ENCODE measurements around the gene FBXL13.
A peak's percentile ranks its signal among the peaks of the same experiment; 100 is the strongest.
"Not testable (repeated sequence)": the region's sequence is repeated elsewhere in the genome, so short reads cannot be mapped to it uniquely, and the experiment has no call there.

FBXL13 gene

GRCh38 chr7:103074519-103075336 is at the start of gene FBXL13, which contains the start of gene ARMC10:
Gene FBXL13 (minus strand): TSS chr7:103074796.
Gene ARMC10 (plus strand): TSS chr7:103075140. CDS start chr7:103075273, 133 bp downstream.
- peak; percentile 78 for DNase-seq (ENCODE audit: low read depth)

- no peak for DNase-seq (ENCODE audit: low read depth)
Measured at GRCh38 chr7:103123529-103123928, 48.9 kb upstream of the FBXL13 start.

GRCh38 chr7:103121641-103122040 is 47.0 kb upstream of the FBXL13 start:
- no peak for DNase-seq (ENCODE audit: low read depth)

- DNase-seq (ENCODE audit: low read depth), result no peak
Measured at GRCh38 chr7:103120362-103120761, 45.8 kb upstream of the FBXL13 start.

- DNase-seq (ENCODE audit: low read depth), result no peak
Measured at GRCh38 chr7:103119791-103120291, 45.2 kb upstream of the FBXL13 start.

- no peak for DNase-seq (ENCODE audit: low read depth)
Measured at GRCh38 chr7:103117465-103117864, 42.9 kb upstream of the FBXL13 start.

- DNase-seq (ENCODE audit: low read depth), result no peak
Measured at GRCh38 chr7:103116991-103117390, 42.4 kb upstream of the FBXL13 start.

- DNase-seq (ENCODE audit: low read depth), result no peak
Measured at GRCh38 chr7:103116511-103116910, 41.9 kb upstream of the FBXL13 start.

GRCh38 chr7:103115771-103116170 is 41.2 kb upstream of the FBXL13 start:
- DNase-seq (ENCODE audit: low read depth), result no peak

GRCh38 chr7:103114576-103115008 is 40.0 kb upstream of the FBXL13 start:
- no peak for DNase-seq (ENCODE audit: low read depth)

- no peak for DNase-seq (ENCODE audit: low read depth)
Measured at GRCh38 chr7:103113164-103113563, 38.6 kb upstream of the FBXL13 start.

GRCh38 chr7:103106703-103107070 is 32.1 kb upstream of the FBXL13 start:
- not testable (repeated sequence) for DNase-seq (ENCODE audit: low read depth)

GRCh38 chr7:103106005-103106702 is 31.6 kb upstream of the FBXL13 start:
- no peak for DNase-seq (ENCODE audit: low read depth)

- no peak for DNase-seq (ENCODE audit: low read depth)
Measured at GRCh38 chr7:103101543-103101942, 26.9 kb upstream of the FBXL13 start.

GRCh38 chr7:103100348-103100747 is 25.8 kb upstream of the FBXL13 start:
- DNase-seq (ENCODE audit: low read depth), result no peak

GRCh38 chr7:103097041-103097440 is 22.4 kb upstream of the FBXL13 start:
- no peak for DNase-seq (ENCODE audit: low read depth)

- DNase-seq (ENCODE audit: low read depth), result not testable (repeated sequence)
Measured at GRCh38 chr7:103095558-103095957, 21.0 kb upstream of the FBXL13 start.

- DNase-seq (ENCODE audit: low read depth), result no peak
Measured at GRCh38 chr7:103094102-103094501, 19.5 kb upstream of the FBXL13 start.

- DNase-seq (ENCODE audit: low read depth), result no peak
Measured at GRCh38 chr7:103093429-103093828, 18.8 kb upstream of the FBXL13 start.

GRCh38 chr7:103092321-103092720 is 17.7 kb upstream of the FBXL13 start:
- DNase-seq (ENCODE audit: low read depth), result not testable (repeated sequence)

- DNase-seq (ENCODE audit: low read depth), result no peak
Measured at GRCh38 chr7:103083210-103083609, 8.6 kb upstream of the FBXL13 start.

GRCh38 chr7:103082497-103082896 is 7.9 kb upstream of the FBXL13 start:
- DNase-seq (ENCODE audit: low read depth), result no peak

- no peak for DNase-seq (ENCODE audit: low read depth)
Measured at GRCh38 chr7:103080923-103081322, 6.3 kb upstream of the FBXL13 start.

Data from stimulated activated CD8-positive, alpha-beta memory T cell treated with anti-CD3 and anti-CD28 coated beads, Interleukin-15, amount 100 ng/mL, for 1 hour (primary cell).